Activated naive CD4-positive, alpha-beta T cell treated with anti-CD3 and anti-CD28 coated beads for 36 hours (primary cell): ENCODE measurements around the gene DAPK1. TPM values are rescaled to one million over a fixed set of nuclear protein-coding genes. Genes with fewer than 3 reads are reported as not detected.

Experiments used
- CTCF ChIA-PET: fragments of 350-600 bp; sonication (Branson Sonifier 250); formaldehyde crosslinking; loops from one replicate; lab custom pipeline; 2021; ENCODE audit warnings: antibody characterized with exemption; lab: Charles Lee
- DNase-seq: peaks from one replicate; pipeline ENCODE4 v3.0.0-alpha.2; 2020
- H3K27ac Mint-ChIP-seq: one replicate; pipeline ENCODE4 v1.8.0; 2021; ENCODE audit warnings: mild to moderate bottlenecking, mixed read lengths
- H3K27me3 Mint-ChIP-seq: one replicate; pipeline ENCODE4 v1.8.0; 2021; ENCODE audit warnings: low read depth, mixed read lengths
- H3K36me3 Mint-ChIP-seq: one replicate; pipeline ENCODE4 v1.8.0; 2021; ENCODE audit warnings: low read depth, mixed read lengths
- H3K4me1 Mint-ChIP-seq: one replicate; pipeline ENCODE4 v1.8.0; 2021; ENCODE audit warnings: low read depth, mixed read lengths
- H3K4me3 Mint-ChIP-seq: one replicate; pipeline ENCODE4 v1.8.0; 2021; ENCODE audit warnings: mild to moderate bottlenecking, moderate library complexity, mixed read lengths
- H3K9me3 Mint-ChIP-seq: one replicate; pipeline ENCODE4 v1.8.0; 2021; ENCODE audit warnings: mixed read lengths
- intact Hi-C: fragments of 100-400 bp; cut with micrococcal nuclease; formaldehyde crosslinking; loops from one replicate; pipeline ENCODE4 v1.15.1; 2023
- total RNA-seq, 2 experiments: library from RNA; stranded (reverse); gene quantifications; one replicate each; pipeline ENCODE4 v1.2.3, GENCODE V29; 2021

DAPK1 gene
- total RNA-seq, 2 experiments from 2014 or later, result 0.20 to 0.50 TPM

GRCh38 chr9:87619346-87619745 is 121.7 kb downstream of the DAPK1 start:
- CTCF ChIA-PET, result no interaction called here
- Mint-ChIP-seq H3K9me3 (no peaks in the 10 kb centered on the region), H3K36me3 (no peaks in the 10 kb centered on the region), H3K27me3 (peaks cover 2% of the 10 kb centered on the region), H3K4me3 (no peak overlapping the region), H3K27ac (no peak overlapping the region), H3K4me1 (no peaks in the 10 kb centered on the region)
- DNase-seq, result no peak
- intact Hi-C loops, result no loop called here

GRCh38 chr9:87620731-87621322 is 123.2 kb downstream of the DAPK1 start:
- intact Hi-C loops, result no loop called here

GRCh38 chr9:87622098-87622497 is 124.4 kb downstream of the DAPK1 start:
- Mint-ChIP-seq H3K4me3 (no peak overlapping the region), H3K27ac (no peak overlapping the region)

More at GRCh38 chr9:87620731-87621322, 123.2 kb downstream of the DAPK1 start:
- DNase-seq, result no peak
- Mint-ChIP-seq H3K27ac (no peak overlapping the region), H3K27me3 (peaks cover 2% of the 10 kb centered on the region), H3K4me3 (no peak overlapping the region), H3K9me3 (peaks cover 2% of the 10 kb centered on the region), H3K36me3 (no peaks in the 10 kb centered on the region), H3K4me1 (no peaks in the 10 kb centered on the region)
- CTCF ChIA-PET, result interaction anchor here (0.6 kb wide), 1 partner anchor 418 kb away, joined by 3 read pairs; no protein-coding TSS in a partner anchor

DNA sequence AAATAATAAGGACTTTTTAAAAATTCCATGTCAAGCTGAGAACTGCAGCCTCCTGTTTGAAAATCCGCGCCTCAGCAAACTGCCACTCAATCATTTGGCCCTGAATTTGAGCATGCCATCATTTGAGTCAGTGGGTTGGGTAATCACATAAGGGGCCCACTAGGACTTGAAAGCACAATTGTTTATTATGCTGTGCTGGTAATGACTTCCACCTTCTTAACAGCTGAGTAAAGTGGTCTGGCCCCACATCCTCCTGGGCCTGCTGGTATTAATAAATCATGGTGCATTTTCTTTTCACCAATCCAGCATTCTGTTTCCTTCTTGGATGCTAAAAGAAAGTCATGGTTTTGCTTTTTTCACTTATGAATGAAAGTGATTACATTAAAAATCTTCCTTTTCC is 125.3 kb downstream of the DAPK1 start:
- Mint-ChIP-seq H3K27ac (no peak overlapping the region), H3K4me1 (no peaks in the 10 kb centered on the region), H3K9me3 (peaks cover 2% of the 10 kb centered on the region), H3K27me3 (peaks cover 2% of the 10 kb centered on the region), H3K36me3 (no peaks in the 10 kb centered on the region), H3K4me3 (no peak overlapping the region)
- intact Hi-C loops, result no loop called here
- CTCF ChIA-PET, result no interaction called here
- no peak for DNase-seq

More at GRCh38 chr9:87622098-87622497, 124.4 kb downstream of the DAPK1 start:
- Mint-ChIP-seq H3K4me1 (no peaks in the 10 kb centered on the region), H3K9me3 (peaks cover 2% of the 10 kb centered on the region), H3K36me3 (no peaks in the 10 kb centered on the region), H3K27me3 (peaks cover 2% of the 10 kb centered on the region)
- CTCF ChIA-PET, result no interaction called here
- intact Hi-C loops, result no loop called here
- no peak for DNase-seq

- intact Hi-C loops, result no loop called here
- Mint-ChIP-seq H3K9me3 (peaks cover 2% of the 10 kb centered on the region), H3K27me3 (no peaks in the 10 kb centered on the region), H3K36me3 (no peaks in the 10 kb centered on the region), H3K4me1 (no peaks in the 10 kb centered on the region), H3K4me3 (no peak overlapping the region), H3K27ac (no peak overlapping the region)
- CTCF ChIA-PET, result no interaction called here
- no peak for DNase-seq
Observed at GRCh38 chr9:87628346-87628745, 130.7 kb downstream of the DAPK1 start.

DNA sequence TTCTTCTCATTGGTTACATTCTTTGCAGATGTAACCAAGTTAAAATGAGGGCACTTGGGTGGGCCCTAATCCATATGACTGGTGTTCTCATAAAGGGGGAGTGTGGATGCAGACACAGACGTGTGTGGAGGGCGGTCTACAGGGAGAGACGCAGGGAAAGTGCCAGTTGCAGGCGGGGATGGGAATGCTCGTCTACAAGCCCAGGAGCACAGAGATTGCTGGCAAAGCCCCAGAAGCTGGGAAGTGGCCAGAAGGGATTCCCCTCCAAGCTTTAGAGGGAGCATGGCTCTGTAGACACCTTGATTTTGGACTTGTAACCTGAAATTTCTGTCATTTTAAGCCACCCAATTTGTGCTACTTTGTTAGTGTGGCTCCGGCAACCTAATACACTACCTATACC is 131.4 kb downstream of the DAPK1 start:
- no peaks in the 10 kb centered on the region for H3K4me1 Mint-ChIP-seq
- CTCF ChIA-PET, result no interaction called here
- intact Hi-C loops, result no loop called here

DNA sequence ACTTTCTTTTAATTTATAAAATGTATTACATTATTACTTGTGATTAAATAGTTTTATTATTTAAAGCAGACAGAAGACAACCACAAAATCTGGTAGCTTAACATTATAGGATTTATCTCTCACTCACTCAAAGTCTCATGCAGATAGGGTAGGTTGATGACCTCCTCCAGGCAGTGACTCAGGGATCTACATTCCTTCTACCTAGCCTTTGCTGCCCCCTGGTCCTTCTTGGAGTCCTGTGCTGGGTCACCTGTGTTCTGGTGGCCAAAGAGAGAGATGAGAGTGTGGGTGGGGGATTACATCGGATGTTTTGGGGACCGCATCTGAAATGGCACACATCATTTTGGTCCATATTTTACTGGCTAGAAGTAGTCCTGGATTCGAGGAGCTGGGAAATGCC is 132.6 kb downstream of the DAPK1 start:
- no peak for DNase-seq
- no peak overlapping the region for H3K4me3 Mint-ChIP-seq
- H3K36me3 Mint-ChIP-seq, result no peaks in the 10 kb centered on the region
- CTCF ChIA-PET, result no interaction called here
- H3K27ac Mint-ChIP-seq, result no peak overlapping the region
- H3K4me1 Mint-ChIP-seq, result no peaks in the 10 kb centered on the region
- no peaks in the 10 kb centered on the region for H3K9me3 Mint-ChIP-seq
- intact Hi-C loops, result no loop called here
- no peaks in the 10 kb centered on the region for H3K27me3 Mint-ChIP-seq

More for the DNA sequence above, 131.4 kb downstream of the DAPK1 start:
- no peaks in the 10 kb centered on the region for H3K27me3 Mint-ChIP-seq
- DNase-seq, result no peak
- H3K27ac Mint-ChIP-seq, result no peak overlapping the region
- H3K36me3 Mint-ChIP-seq, result no peaks in the 10 kb centered on the region
- H3K4me3 Mint-ChIP-seq, result no peak overlapping the region
- peaks cover 2% of the 10 kb centered on the region for H3K9me3 Mint-ChIP-seq

DNA sequence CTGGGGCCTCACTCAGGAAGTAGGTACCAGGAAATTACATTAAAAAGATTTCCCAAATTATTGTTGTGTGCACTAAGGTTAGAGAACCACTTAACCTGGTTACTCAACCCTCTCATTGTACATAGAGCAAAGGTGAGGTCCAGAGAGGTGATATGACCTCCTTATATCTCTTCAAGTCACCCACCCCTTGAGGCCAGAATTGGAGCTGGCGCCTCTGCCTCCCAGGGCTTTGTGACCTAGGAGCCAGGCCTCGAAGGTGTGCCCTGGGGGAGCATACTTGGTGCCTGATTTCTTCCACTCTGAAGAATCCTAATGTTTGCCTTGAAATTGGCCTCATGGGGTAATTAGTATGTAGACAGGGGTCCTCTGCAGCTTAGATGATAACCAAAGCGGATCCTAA is 133.2 kb downstream of the DAPK1 start:
- Mint-ChIP-seq H3K27me3 (no peaks in the 10 kb centered on the region), H3K9me3 (no peaks in the 10 kb centered on the region), H3K4me1 (no peaks in the 10 kb centered on the region), H3K36me3 (no peaks in the 10 kb centered on the region), H3K27ac (no peak overlapping the region), H3K4me3 (no peak overlapping the region)
- CTCF ChIA-PET, result no interaction called here
- intact Hi-C loops, result no loop called here
- DNase-seq, result no peak

GRCh38 chr9:87635656-87636501 is 138.2 kb downstream of the DAPK1 start:
- intact Hi-C loops, result no loop called here
- Mint-ChIP-seq H3K27ac (no peak overlapping the region), H3K4me3 (no peak overlapping the region), H3K36me3 (no peaks in the 10 kb centered on the region), H3K4me1 (no peaks in the 10 kb centered on the region), H3K9me3 (no peaks in the 10 kb centered on the region), H3K27me3 (no peaks in the 10 kb centered on the region)
- no peak for DNase-seq
- CTCF ChIA-PET, result no interaction called here

DNA sequence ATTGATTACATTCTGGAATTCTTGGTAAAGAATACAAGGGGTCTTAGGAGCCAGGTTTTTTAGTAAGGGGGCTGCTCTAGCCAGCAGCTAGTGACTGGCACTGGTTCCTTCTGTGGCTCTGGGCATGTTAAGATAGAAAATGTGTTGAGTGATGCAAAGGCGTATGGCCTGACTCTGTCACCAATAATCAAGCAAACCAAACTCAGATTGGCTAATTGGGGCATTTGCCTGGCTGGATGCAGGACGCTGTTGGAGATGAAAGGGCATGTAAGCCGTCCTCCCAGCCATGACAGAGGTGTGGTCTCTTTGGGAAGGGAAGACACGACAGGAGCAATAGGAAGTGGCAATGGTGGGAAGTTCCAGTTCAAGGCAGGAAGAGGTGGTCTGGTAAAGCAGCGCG is 140.6 kb downstream of the DAPK1 start:
- no peak overlapping the region for H3K27ac Mint-ChIP-seq
- no peak for DNase-seq
- intact Hi-C loops, result no loop called here

GRCh38 chr9:87639949-87640348 is 142.3 kb downstream of the DAPK1 start:
- intact Hi-C loops, result loop anchor here (5.0 kb wide), 1 partner anchor 303 kb away; no protein-coding TSS in a partner anchor
- H3K27ac Mint-ChIP-seq, result no peak overlapping the region
- no peaks in the 10 kb centered on the region for H3K27me3 Mint-ChIP-seq
- peaks cover 3% of the 10 kb centered on the region for H3K4me1 Mint-ChIP-seq
- H3K9me3 Mint-ChIP-seq, result no peaks in the 10 kb centered on the region
- DNase-seq, result no peak
- no peak overlapping the region for H3K4me3 Mint-ChIP-seq
- CTCF ChIA-PET, result no interaction called here
- no peaks in the 10 kb centered on the region for H3K36me3 Mint-ChIP-seq

More for the DNA sequence above, 140.6 kb downstream of the DAPK1 start:
- no peaks in the 10 kb centered on the region for H3K27me3 Mint-ChIP-seq
- CTCF ChIA-PET, result interaction anchor here (0.6 kb wide), 1 partner anchor 19 kb away, joined by 3 read pairs; no protein-coding TSS in a partner anchor
- no peak overlapping the region for H3K4me3 Mint-ChIP-seq
- no peaks in the 10 kb centered on the region for H3K36me3 Mint-ChIP-seq
- H3K9me3 Mint-ChIP-seq, result no peaks in the 10 kb centered on the region
- peaks cover 3% of the 10 kb centered on the region for H3K4me1 Mint-ChIP-seq

- H3K27me3 Mint-ChIP-seq, result no peaks in the 10 kb centered on the region
- no peaks in the 10 kb centered on the region for H3K36me3 Mint-ChIP-seq
- no peak overlapping the region for H3K27ac Mint-ChIP-seq
- H3K4me3 Mint-ChIP-seq, result no peak overlapping the region
- intact Hi-C loops, result loop anchor here (5.0 kb wide), 1 partner anchor 303 kb away; no protein-coding TSS in a partner anchor
- H3K9me3 Mint-ChIP-seq, result no peaks in the 10 kb centered on the region
- no peak for DNase-seq
- CTCF ChIA-PET, result no interaction called here
- H3K4me1 Mint-ChIP-seq, result peaks cover 3% of the 10 kb centered on the region
Observed at GRCh38 chr9:87640385-87640795, 142.7 kb downstream of the DAPK1 start.
